ENCODE results near the gene BABAM2.
A peak's percentile ranks its signal among the peaks of the same experiment; 100 is the strongest.
"Not testable (repeated sequence)": the region's sequence is repeated elsewhere in the genome, so short reads cannot be mapped to it uniquely, and the experiment has no call there.

The BABAM2 gene

DNA sequence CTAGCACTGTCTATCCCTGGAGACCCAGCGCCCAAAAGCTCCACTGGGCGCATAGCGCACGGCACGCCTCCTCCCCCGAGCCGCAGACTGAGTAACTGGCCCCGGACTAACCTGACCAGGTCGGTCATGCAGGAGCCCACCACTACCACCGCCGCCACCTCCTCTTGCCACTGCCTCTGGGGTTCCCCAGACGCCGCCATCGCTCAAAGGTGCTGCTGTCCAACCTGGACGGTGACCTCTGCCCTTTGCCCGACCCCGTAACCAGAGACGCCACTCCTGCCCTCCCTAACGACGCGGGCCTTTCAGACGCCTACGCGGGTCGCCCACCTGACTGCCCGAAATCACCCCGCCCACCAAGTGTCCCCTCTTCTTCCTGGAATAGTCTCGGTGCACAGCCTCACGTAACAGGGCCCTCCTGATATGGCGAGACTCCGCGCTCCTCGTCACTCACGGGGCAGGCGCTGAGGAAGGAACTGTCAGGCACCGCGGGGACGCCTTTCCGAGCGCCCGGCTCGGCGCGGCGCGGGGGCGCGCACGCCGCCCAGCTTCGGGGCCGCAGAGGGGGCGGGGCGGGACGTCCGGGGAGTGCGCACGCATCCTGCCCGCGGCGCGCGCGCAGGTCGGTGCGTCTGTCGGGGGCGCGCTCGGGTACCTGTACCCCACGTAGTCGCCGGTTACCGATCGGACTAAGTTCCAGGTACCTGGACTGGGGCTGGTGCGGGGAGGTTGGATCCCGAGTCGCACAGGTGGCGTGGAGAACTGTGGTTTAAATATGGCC lies at the start of gene BABAM2, which contains the start of gene RBKS:
TSS of gene BABAM2 (plus strand) at position 584 of the 778 bp plus-strand sequence. CDS start 3,828 bp downstream, outside the sequence.
TSS of gene RBKS (minus strand) at position 242 of the 778 bp plus-strand sequence. CDS start at position 200, 42 bp downstream.
- peak; percentile 91 for DNase-seq

DNA sequence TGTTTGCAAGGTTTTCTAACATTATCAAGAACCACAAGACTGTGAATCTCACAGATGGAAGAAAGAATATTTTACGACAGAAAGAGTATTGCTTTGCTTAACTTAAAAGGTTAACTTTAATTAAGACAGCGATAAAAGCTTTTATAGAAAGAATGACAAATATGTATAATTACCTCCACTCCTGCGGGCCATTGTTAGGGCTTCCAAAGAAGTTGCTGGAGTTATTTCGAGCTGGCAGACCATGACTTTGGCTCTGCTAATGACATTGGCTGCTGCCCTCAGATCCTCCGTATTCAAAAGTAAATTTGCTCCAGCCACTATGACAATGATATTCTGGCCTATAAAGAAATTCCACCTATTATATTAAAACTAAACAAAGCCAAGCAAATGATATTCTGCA lies 47.6 kb upstream of the BABAM2 start:
- no peak for DNase-seq

DNA sequence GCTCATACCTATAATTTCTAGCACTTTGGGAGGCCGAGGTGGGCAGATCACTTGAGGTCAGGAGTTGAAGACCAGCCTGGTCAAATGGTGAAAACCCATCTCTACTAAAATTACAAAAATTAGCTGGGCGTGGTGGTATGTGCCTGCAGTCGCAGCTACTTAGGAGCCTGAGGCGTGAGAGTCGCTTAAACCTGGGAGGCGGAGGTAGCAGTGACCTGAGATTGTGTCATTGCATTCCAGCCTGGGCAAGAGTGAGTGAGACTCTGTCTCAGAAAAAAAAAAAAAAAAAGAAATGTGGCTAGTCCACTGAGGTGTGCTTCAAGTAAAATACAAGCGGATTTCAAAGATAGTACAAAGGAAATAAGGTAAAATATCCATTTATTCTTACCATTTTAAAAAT lies 46.5 kb upstream of the BABAM2 start:
- no peak for DNase-seq

DNA sequence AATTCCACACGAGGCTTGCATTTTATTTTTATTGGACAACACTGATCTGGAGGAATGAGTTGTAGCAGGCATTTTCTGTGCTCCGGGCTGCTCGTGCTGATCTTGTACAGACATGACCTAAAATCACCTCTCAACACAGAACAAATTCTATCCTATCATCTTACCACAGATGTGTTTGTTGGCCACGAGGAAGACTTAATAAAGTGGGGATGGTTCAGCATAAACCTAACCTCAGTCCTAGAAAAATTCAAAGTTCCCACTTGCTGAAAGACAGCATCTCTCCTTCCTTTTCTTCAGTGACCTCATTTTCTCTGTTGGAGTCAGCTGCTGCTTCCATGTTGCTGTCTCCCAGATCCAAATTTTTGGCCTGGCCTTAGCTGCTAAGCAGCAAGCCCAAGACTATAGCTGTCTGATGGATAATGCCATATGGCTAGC lies 45.7 kb upstream of the BABAM2 start:
- no peak for DNase-seq

DNA sequence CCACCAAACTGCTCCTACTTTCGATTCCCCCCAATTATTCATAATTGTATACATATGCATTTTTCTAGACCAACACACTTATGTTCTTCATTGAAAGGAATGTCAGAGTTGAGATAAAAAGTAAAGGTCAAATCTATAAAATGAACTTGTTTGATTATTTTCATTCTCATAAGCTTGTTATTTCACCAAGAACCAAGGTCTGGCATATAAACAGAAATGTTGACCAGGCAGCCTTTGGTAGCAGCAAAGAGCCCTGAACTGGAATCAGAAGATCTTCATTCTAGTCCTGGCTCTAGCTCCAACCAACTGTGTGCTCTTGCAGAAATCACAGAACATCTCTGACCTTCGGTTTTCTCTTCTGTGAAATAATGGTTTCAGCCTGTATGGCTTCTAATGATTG lies 43.2 kb upstream of the BABAM2 start:
- no peak for DNase-seq

DNA sequence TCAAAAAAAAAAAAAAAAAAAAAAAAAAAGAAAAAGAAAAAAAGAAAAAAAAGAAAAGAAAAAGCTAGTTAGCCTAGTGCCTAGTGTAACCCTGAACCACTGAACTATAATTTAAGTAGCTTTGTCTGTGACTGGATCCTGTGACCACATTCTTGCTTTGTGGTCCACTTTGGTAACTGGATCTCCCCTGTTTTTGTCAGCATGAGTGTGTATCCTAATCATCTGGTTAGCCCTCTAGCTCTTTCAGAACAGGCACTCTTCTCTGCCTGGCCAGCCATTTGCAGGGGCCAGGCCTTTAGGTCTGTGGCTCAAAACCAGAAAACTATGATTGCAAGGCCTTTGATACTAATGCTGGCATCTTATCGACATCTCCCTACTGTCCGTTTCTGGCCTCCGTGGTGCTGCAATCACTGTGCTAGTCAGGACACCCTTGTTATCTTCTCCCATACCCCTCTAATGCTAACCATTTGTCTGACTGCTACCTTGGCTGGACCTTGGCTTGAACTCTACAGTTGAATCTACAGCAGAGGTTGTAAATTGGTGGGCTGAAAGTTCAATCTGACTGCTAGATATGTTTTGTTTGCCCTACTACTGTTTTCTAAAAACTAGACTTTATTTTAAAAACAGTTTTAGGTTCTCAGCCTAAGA lies 40.8 kb upstream of the BABAM2 start:
- no peak for DNase-seq

DNA sequence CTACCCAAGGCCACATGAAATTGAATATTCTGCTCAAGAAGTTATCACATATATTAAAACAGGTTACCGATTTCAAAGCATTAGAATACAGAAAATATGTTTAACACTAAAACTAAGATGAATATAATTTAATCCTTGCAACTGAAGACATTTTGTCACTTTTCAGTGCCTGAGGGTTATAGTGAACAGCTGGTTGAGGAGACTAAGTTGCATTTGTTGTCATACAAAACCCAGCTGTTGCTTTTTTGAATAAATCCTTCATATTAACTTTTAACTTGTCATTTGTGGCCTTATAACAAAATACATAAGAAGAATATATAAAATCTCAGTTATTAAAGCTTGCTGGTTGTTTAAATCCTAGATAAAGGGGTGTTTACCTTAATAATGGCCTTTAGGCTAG lies 37.8 kb upstream of the BABAM2 start:
- no peak for DNase-seq

DNA sequence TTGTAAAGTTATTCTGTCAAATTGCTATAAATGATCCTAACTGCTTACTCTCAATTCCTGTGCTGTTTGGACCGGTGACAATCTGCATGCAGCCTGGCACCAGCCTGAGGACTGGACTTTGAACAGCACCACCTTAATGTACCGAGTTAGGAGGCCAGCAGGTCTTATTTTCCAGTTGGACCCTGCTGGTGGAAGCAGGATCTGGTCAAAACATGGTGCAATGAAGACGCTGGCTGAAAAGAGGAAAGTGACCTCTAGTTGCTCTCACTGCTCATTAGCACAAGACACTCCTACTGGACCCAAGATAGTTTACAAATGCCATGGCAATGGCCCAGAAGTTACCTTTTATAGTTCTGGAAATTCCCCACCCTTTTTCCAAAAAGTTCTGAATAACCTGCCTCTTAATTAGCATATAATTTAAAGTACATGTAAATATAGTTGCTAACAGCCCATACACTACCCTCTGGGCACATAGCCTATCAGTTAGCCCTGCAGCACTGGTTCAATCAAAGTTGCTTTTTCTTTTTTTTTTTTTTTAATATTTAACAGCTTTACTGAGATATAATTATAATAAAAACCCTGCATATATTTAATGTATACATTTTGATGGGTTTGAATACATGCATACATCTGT lies 36.2 kb upstream of the BABAM2 start:
- DNase-seq, result no peak

DNA sequence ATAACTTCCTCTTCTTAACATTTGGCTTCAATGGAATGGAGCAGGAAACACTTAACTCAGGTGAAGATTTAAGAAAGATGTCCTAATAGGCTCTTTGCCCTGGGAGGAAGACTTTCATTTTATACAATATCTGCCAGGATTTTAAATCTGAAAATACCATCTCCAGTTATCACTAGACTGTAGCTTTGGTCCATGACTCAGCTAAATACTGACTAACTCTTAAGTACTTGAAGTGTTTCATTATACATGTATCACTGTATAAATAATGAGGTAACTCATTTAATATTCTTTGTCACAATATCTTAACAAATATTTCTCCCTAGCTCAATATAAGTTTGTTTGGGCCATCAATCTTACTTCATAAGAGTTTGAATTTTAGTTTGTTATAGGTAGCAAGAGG lies 35.1 kb upstream of the BABAM2 start:
- DNase-seq, result no peak

DNA sequence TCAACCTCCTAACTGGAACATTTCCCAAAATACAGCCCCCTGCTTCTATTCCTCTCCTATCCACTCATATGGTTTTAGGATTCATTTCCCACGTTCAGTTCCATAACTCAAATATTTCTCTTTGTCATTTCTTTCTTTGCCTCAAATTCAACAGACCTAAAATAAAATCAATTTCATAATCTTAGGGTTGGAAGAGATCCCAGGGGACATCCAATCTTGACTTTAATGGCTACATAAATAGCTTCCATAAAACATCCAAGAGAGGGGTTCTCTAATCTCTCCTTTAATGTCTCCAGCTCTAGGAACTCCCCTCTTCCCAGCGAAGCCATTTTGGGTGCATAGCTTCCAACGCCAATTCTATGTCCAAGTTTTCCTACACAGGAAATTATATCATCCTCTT lies 34.1 kb upstream of the BABAM2 start:
- no peak for DNase-seq

DNA sequence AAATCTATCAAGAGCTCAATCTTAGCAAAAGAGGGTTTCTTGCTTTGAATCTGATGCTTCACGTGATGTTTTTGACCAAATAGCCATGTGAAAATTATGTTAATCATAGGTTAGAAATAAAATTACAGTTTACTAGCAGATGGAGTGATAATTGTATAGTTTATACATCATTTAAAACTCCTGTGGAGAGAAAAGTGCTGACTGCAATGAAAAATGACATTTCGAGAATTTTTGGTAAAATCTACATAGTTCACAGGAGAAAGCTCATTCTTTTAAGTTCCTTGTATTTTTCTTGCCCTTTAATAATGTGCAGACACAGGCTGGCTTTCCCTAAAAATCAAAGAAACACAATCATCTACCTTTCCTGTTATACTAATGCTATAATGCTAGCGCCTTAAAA lies 33.6 kb upstream of the BABAM2 start:
- no peak for DNase-seq

DNA sequence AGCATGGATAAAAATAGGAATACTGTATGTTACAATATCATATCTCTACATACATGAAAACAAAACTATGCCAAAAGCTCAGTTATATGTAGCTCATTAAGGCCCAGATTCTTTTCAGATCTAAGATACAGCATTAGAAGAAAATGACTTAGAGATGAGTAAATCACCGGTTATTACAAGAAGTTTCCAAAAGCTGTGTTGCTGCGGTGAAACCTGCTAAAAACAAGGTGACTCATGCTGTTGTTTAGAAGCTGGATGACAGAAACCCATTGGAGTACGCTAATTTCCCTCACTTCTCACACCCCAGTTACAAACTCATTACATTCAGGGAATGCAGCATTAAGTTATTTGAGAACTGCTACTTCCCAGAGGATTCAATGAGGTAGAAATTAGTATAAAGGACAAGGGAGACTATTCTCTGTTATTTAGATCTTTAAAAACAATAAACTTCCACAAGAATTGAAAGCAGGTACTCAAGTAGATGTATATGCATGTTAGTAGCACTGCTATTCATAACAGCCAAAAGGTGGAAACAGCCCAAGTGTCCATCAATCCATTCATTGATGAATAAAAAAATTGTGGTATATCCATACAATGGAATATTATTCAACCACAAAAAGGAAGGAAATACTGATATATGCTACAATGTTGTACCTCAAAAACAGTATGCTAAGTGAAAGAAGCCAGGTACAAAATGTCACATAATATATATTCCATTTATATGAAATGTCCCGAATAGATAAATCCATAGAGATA lies 32.9 kb upstream of the BABAM2 start:
- DNase-seq, result no peak

DNA sequence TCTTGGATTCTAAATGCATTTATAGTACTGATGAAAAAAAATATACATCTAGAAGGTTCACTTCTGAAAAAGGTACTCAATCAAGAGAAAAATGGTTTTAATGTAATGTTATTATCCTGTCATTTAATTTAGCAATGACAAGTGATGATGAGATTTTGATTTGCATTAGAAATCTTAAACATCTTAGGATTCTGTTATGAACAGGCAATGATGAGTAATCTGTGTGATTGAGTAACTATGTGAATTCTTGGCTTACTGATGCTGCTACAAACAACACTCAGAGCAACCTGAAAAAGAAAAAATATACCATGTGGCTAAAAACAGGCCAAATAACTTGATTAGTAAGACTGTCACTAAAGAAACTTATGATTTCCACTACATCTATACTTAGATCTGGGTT lies 30.4 kb upstream of the BABAM2 start:
- no peak for DNase-seq

DNA sequence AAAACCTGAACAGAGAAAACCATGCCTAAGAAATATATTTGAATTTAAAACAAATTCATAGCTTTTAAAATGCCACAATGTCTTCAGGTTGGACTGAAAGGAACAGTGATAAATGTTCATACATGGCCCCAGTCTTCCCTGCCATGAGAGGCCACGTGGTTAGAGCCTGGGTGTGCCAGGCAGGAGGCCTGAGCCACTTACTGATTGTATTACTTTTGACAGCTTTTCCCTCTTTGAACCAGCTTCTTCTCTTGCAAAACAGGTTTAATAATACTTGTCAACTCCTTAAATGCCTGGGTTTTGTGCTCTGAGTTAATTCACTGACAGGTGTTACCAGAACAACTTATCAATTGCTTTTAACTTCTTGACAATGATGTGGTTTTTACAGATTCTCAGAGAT lies 27.4 kb upstream of the BABAM2 start:
- no peak for DNase-seq

DNA sequence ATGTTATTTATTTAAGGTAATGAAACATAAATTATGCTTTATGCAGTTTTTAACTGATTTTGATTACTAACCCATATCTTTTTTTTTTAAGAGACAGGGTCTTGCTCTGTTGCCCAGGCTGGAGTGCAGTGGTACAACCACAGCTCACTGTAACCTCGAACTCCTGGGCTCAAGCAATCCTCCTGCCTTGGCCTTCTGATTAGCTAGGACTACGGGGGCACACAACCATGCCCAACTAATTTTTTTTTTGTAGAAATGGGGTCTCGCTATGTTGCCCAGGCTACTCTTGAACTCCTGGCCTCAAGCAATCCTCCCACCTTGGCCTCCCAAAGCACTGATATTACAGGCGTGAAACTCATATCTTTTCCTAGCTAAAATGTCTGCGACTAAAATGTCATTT lies 26.6 kb upstream of the BABAM2 start:
- not testable (repeated sequence) for DNase-seq

DNA sequence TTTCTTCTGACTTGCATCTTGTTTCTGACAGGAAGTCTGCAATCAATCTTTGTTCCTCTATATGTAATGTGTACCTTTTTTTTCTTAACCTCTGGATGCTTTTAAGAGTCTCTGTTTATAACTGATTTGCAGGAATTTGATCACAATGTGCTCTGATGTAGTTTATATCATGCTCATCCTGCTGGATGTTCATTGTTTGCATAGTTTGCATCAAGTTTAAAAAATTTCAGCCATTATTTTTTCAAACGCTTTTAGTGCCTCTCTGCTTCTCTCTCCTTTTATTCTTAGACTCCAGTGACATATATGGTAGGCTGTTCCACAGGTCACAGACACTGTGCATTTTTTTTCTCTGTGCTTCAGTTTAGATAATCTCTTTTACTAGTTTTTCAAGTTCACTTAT lies 24.3 kb upstream of the BABAM2 start:
- DNase-seq, result no peak

DNA sequence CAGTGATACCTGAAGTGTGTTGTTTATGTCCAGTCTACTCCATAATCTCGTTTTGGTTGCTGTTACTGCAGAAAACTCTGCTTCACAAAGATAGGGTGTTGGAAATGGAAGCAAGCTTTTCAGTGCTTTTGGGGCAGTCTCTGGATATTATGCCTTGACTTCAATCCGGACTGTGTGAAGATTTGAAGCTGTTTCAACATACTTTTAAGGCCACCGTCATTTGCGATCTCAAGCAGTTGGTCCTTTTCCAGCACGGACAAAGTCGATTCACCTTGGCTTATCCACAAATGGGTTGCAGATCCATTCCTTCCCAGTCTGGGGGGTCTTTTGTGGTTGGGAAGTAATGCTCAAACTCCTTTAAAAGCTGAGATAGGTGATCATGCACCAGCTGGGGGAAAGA lies 20.8 kb upstream of the BABAM2 start:
- no peak for DNase-seq

DNA sequence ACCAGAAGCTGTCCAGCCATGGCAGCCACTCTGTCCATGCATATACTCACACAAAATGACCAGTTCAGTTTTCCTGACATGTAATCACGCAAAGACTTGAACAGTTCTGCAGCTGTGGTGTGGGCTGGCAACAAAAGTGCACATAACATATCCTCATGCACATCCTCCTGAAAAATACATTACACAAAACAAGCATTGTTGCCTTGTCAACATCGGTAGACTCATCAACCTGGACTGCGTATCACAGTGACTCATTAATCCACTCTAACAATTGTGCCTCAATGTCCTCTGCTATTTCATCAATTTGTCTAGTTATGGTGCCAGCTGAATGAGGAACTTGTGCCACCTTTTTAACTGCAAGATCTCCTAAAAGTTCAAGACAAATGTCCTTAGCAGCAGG lies 19.8 kb upstream of the BABAM2 start:
- DNase-seq, result no peak

DNA sequence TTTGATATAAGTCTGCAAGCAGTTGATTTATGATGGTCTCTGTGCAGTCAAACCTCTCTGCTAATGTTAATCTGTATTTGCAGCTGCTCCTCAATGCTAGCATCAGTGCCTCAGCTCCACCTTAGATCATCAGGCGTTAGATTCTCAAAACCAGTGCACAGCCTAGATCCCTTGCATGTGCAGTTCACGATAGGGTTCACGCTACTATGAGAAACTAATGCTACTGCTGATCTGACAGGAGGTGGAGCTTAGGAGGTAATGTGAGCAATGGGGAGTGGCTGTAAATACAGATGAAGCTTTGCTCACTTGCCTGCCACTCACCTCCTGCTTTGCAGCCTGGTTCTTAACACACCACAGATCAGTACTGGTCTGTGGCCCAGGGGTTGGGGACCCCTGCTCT lies 18.7 kb upstream of the BABAM2 start:
- DNase-seq, result no peak

DNA sequence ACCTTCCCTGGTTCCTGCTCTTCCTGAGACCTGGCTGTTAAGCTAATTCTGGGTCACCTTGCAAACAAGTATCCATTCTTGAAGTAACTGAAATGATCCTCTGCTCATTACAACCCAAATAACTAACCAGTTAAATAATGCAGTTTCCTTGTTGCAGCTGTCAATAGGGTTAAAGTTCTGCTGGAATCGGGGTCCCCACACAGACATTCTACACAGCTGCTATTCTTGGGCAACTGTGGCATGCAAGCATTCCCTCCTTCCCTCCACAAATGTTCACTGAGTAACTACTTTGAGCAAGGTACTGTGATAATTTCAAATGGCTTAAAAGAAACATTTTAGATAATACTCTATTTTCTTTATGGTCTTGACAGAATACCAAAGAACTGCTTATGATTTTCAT lies 17.4 kb upstream of the BABAM2 start:
- no peak for DNase-seq

DNA sequence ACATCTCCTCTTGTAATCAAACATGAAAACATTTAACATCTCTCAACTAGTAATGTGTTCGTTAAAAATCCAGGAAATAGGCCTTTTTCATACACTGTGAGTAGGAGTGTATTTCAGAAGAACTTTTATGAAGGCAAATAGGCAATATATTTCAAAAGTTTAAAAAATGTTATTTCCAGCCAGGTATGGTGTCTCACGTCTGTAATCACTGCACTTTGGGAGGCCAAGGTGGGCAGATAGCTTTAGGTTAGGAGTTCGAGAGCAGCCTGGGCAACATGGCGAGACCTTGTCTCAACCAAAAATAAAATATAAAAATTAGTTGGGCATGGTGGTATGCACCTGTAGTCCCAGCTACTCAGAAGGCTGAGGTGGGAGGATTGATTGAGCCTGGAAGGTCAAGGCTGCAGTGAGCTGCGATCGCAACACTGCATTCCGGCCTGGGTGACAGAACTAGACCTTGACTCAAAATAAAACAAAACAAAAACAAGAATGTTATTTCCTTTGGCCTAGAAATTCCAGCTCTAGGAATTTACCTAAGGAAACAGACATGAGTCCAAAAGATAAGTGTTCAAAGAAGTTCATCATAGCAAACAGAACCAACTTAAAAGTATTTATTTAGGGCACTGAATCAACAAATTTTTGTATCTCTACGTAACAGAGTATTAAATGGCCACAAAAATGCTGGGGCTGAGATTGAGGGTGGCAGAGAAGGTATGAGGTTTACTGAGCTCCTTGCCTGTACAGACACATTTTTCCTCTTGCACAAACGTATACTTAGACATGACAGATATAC lies 15.2 kb upstream of the BABAM2 start:
- no peak for DNase-seq

DNA sequence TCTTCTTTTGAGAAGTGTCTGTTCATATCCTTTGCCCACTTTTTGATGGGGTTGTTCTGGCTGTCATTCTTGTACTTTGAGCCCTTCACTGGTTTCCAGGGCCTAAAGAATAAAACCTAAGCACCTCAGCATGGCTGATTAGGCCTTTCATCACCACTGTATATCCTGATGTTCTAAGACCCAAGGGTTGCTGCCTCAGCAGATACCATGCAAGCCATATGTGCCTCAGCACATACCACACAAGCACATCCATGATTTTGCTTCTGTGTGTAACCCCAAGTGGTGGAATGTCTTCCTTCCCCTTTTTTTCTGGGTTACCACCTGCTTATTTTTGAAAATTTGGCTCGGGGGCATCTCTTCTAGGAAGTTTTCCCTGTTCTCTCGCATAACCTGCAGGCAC lies 11.7 kb upstream of the BABAM2 start:
- no peak for DNase-seq
